ENCODE data around the gene CDC42EP3.

CDC42EP3 gene

GRCh38 chr2:37688771-37689468 lies 17.5 kb upstream of the CDC42EP3 start:
- H2AFZ ChIP-seq (ENCODE audit: low read depth) = no peak overlapping the region
- no peaks in the 10 kb centered on the region for H4K20me1 ChIP-seq (ENCODE audit: insufficient read depth)
- no peak overlapping the region for H3K4me2 ChIP-seq
- H3K4me1 ChIP-seq (ENCODE audit: low read depth, poor library complexity, severe bottlenecking) = no peaks in the 10 kb centered on the region
- no peaks in the 10 kb centered on the region for H3K36me3 ChIP-seq (ENCODE audit: insufficient read depth)
- H3K27me3 ChIP-seq (ENCODE audit: insufficient read depth, low read depth) = no peaks in the 10 kb centered on the region
- no peak overlapping the region for H3K27ac ChIP-seq
- no peak overlapping the region for H3K9ac ChIP-seq
- no peak overlapping the region for H3K4me3 ChIP-seq (IDR thresholded peaks at IDR 0.05; ENCODE audit: insufficient read depth, low read depth, low read length)
- TF ChIP-seq CTCF (conservative IDR thresholded peaks at IDR 0.05; ENCODE audit: low read depth, low read length) = no peak
- no peaks in the 10 kb centered on the region for H3K79me2 ChIP-seq (ENCODE audit: insufficient read depth, low read depth)

- Histone ChIP-seq H2AFZ (ENCODE audit: low read depth) (no peak overlapping the region), H3K27ac (no peak overlapping the region), H3K4me2 (no peak overlapping the region), H3K79me2 (ENCODE audit: insufficient read depth, low read depth) (no peaks in the 10 kb centered on the region), H3K4me1 (ENCODE audit: low read depth, poor library complexity, severe bottlenecking) (peaks cover 8% of the 10 kb centered on the region), H3K36me3 (ENCODE audit: insufficient read depth) (no peaks in the 10 kb centered on the region), H3K27me3 (ENCODE audit: insufficient read depth, low read depth) (no peaks in the 10 kb centered on the region), H3K9ac (no peak overlapping the region), H3K4me3 (IDR thresholded peaks at IDR 0.05; ENCODE audit: insufficient read depth, low read depth, low read length) (no peak overlapping the region), H4K20me1 (ENCODE audit: insufficient read depth) (no peaks in the 10 kb centered on the region)
- TF ChIP-seq CTCF (conservative IDR thresholded peaks at IDR 0.05; ENCODE audit: low read depth, low read length) = no peak
Measured at GRCh38 chr2:37686792-37687526, 15.5 kb upstream of the CDC42EP3 start.

- H3K27ac ChIP-seq = no peak overlapping the region
- no peak overlapping the region for H3K9ac ChIP-seq
- H3K27me3 ChIP-seq (ENCODE audit: insufficient read depth, low read depth) = no peaks in the 10 kb centered on the region
- H3K4me3 ChIP-seq (IDR thresholded peaks at IDR 0.05; ENCODE audit: insufficient read depth, low read depth, low read length) = no peak overlapping the region
- H3K79me2 ChIP-seq (ENCODE audit: insufficient read depth, low read depth) = no peaks in the 10 kb centered on the region
- H3K4me1 ChIP-seq (ENCODE audit: low read depth, poor library complexity, severe bottlenecking) = peaks cover 14% of the 10 kb centered on the region
- no peak overlapping the region for H2AFZ ChIP-seq (ENCODE audit: low read depth)
- no peaks in the 10 kb centered on the region for H3K36me3 ChIP-seq (ENCODE audit: insufficient read depth)
- no peak overlapping the region for H3K4me2 ChIP-seq
- no peak for TF ChIP-seq CTCF (conservative IDR thresholded peaks at IDR 0.05; ENCODE audit: low read depth, low read length)
- H4K20me1 ChIP-seq (ENCODE audit: insufficient read depth) = no peaks in the 10 kb centered on the region
Measured at GRCh38 chr2:37684809-37685208, 13.4 kb upstream of the CDC42EP3 start.

- no peak overlapping the region for H3K9ac ChIP-seq
- no peaks in the 10 kb centered on the region for H4K20me1 ChIP-seq (ENCODE audit: insufficient read depth)
- H3K27ac ChIP-seq = no peak overlapping the region
- no peak overlapping the region for H3K4me2 ChIP-seq
- TF ChIP-seq CTCF (conservative IDR thresholded peaks at IDR 0.05; ENCODE audit: low read depth, low read length) = no peak
- H3K36me3 ChIP-seq (ENCODE audit: insufficient read depth) = no peaks in the 10 kb centered on the region
- no peaks in the 10 kb centered on the region for H3K27me3 ChIP-seq (ENCODE audit: insufficient read depth, low read depth)
- peaks cover 21% of the 10 kb centered on the region for H3K4me1 ChIP-seq (ENCODE audit: low read depth, poor library complexity, severe bottlenecking)
- H2AFZ ChIP-seq (ENCODE audit: low read depth) = no peak overlapping the region
- H3K79me2 ChIP-seq (ENCODE audit: insufficient read depth, low read depth) = no peaks in the 10 kb centered on the region
- no peak overlapping the region for H3K4me3 ChIP-seq (IDR thresholded peaks at IDR 0.05; ENCODE audit: insufficient read depth, low read depth, low read length)
Measured at GRCh38 chr2:37683921-37684780, 12.7 kb upstream of the CDC42EP3 start.

Data from KMS-11 (cell line).